ENCODE data around the gene GLCE.

- TF ChIP-seq CTCF (conservative IDR thresholded peaks at IDR 0.05 in 1 of 2, IDR thresholded peaks at IDR 0.05 in 1 of 2; ENCODE audit: low read depth in 1 of 2, low read length in 2 of 2) (no peak), EZH2 (IDR thresholded peaks at IDR 0.05; ENCODE audit: low read length, missing control alignments) (no peak)
Observed at GRCh38 chr15:69185706-69186105, 25.3 kb downstream of the GLCE start.

Measured in fibroblast of lung (primary cell).